GM19193 (cell line): ENCODE measurements around the gene S100A1.

Experiments
- POLR2A ChIP-seq: IDR thresholded peaks from 4 replicates; pipeline ENCODE4 v1.6.1; 2011; ENCODE audit not compliant: insufficient read depth, insufficient read length; ENCODE audit errors: extremely low read depth

Gene S100A1

DNA sequence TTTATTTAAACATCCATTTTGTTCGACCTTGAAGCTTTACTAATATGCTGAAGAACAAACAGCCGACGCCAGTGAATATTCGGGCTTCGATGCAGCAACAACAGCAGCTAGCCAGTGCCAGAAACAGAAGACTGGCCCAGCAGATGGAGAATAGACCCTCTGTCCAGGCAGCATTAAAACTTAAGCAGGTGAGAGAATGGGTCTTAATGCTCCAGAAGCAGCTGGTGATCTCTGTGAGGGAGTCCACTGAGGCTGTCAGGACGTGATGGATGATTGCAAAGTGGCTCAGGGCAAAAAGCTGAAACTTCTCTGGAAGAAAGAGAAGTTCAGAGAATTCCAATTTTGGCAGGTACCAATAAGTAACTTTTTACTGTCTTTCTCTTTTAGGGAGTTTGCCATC is 10.0 kb downstream of the S100A1 start:
- no peak for TF ChIP-seq POLR2A

DNA sequence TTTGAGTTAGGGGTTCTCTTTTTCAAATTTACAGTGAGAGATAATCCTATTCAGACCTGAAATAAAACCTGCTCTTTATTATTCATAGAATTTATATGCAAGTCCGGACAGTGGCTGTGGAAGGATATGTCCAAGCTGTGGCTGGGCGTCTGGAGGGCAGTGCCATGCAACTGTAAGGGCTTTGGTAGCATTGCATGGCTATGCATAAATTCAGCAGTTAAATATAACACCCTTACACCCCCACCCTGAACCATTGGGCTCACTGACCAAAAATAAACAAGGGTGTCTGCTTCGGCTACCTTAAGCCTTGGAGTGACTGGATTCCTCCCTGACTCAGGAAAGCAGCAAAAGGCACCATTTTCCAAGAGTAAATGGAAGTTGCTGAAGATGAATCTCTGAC is 11.0 kb downstream of the S100A1 start:
- TF ChIP-seq POLR2A: no peak

DNA sequence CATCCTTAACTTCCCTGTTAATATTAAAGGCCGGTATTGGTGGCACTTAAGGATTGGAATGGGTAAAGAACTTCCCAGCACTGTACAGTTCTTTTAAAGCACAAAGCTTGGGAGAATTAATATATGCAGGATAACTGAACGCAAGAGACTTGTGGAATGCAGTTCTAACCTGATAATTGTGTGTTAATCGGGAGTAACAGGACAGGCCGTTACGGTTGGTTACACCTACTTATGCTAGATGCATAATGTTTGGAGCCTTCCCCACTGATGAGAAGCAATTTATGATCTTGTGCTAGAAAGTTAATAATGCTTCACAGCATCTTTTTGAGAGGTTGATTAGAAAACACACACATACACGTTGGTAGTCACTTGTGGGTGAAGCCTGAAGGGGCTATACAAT is 12.6 kb downstream of the S100A1 start:
- TF ChIP-seq POLR2A: no peak

GRCh38 chr1:153642161-153642560 is 13.9 kb downstream of the S100A1 start:
- no peak for TF ChIP-seq POLR2A

DNA sequence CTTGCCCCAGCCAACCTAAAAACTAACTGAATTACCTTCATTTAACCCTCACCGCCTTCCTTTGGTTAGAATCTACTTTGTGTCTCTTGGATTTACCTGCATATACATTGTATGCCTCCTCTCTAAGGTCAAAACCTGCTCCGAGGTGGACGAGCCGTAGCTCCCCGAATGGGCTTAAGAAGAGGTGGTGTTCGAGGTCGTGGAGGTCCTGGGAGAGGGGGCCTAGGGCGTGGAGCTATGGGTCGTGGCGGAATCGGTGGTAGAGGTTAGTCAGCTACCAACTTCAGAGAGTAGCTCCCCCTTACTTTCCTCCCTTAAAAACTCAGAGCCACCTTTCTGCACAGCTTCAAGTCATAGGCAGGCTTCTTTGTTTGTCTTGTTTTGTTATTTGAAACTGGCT is 14.9 kb downstream of the S100A1 start:
- TF ChIP-seq POLR2A: no peak

DNA sequence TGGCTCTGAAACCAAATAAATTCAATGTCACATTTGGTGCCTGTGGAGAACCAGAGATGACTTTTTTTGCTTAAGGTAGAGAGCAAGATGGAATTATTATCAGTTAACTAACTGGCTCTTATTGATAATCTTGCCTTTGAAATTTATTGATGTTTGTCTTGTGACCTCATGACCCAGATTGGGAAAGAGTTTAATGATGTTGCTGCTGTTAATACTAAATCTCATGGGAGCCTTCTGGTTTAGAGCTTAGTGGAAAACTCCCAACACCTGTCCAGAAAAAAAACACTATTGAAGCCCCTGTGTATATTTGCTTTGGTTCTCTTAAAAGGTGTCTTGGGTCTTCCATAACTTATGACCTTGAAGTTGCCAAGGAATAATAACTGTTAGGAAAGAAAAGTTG is 15.6 kb downstream of the S100A1 start:
- no peak for TF ChIP-seq POLR2A

DNA sequence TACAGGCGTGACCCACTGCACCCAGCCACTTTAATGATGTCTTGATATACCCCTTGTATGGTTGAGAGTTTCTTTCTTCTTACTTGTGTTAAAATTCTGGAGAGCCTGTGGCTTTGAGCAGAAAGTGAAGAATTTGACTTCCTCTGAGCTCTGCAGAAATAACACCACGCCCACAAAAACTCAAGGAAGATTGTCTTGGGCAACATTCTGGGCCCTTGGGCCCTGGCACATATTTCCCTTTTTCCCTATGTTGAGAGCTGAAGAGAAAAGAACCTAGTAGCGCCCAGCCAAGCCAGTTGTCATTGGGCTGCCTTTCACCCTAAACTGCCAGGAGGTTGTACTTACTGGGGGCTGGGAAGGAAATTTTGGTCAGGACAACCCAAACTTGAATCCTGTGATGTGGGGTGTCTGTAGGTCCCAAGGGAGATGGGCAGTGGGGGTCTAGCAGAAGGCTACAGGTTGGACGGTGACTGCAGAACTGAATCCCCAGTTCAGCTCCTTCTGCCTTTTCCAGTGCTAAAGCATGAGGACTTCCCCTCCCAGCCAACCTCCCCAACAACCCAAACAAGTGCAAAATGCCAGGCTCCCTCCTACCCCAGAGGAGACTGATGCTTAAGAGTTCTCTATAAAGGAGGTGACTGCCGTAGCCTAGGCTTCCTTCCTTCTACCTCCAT is 18.6 kb downstream of the S100A1 start:
- no peak for TF ChIP-seq POLR2A

- no peak for TF ChIP-seq POLR2A
Observed at GRCh38 chr1:153647346-153647714, 19.1 kb downstream of the S100A1 start.

DNA sequence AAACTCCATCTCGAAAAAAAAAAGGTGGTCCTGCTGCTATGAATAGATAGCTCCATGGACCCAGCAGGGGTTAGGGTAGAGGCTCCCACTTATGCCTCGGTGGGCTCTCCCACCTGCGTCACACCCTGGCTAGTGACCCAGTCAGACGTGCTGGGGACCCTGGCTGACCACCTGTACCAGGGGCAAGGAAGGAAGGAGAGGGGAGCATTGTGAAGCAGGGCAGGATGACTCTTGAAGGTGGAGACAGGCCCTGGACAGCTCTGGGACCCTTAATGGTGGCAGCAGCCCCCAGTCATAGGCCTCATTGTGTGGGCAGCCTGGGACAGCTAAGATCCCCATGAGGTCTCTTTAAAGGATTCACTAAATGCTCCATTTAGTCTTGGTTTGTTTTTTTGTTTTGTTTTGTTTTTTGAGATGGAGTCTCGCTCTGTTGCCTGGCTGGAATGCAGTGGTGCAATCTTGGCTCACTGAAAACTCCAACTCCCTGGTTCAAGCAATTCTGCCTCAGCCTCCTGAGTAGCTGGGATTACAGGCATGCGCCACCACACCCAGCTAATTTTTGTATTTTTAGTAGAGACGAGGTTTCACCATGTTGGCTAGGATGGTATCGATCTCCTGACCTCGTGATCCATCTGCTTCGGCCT is 19.9 kb downstream of the S100A1 start:
- TF ChIP-seq POLR2A: no peak

DNA sequence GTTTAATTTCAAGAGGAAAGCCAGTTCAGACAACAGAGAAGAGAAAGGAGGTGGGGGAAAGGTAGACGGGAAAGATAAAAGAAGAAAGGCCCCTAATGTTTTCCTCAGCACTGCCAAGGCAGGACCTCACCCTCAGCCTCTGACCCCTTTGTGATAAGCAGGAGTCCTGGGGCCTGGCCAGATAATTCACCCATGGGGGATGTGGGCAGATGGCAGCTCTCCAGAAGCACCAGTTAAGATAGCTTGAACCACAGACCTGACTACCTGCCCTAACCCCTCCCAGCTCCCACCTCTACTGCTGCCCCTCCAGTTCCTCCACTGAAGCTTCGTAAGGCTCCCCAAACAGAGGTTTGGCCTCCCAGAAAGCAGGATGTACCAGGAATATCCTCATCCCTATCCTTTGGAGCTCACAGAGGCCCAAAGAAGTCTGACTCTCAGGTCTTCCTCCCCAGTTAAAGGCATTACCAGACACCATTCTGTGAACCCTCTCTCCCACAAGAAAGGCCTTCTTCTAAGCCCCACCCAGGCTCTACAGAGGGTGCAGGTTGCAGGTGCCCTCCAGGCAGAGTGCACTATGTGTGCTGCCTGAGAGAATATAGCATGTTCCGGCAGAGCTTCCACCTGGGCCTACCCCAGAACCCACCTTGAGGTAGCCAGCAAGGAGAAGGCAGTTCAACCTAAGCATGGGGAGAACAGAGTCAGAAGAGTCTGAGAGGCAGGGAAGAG is 21.1 kb downstream of the S100A1 start:
- TF ChIP-seq POLR2A: no peak

DNA sequence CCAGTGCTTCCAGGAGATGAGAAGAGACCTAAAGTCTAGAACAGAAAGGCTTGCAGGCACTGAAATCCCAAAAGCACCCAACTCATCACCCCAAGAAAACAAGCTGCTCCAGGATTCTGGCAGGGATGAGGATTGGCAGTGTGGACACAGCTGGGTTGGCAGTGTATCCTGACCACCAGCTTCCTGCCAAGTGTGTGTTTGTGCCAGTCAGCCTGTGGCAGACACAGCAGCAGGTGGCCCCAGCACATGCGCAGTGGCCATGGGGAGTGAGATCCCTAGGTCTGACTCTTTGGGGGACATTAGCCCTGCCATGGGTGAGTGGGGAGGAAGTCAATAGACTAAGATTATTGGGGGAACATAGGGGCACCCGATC is 21.6 kb downstream of the S100A1 start:
- TF ChIP-seq POLR2A: peak; percentile 20

- no peak for TF ChIP-seq POLR2A
Observed at GRCh38 chr1:153651771-153652170, 23.5 kb downstream of the S100A1 start.

DNA sequence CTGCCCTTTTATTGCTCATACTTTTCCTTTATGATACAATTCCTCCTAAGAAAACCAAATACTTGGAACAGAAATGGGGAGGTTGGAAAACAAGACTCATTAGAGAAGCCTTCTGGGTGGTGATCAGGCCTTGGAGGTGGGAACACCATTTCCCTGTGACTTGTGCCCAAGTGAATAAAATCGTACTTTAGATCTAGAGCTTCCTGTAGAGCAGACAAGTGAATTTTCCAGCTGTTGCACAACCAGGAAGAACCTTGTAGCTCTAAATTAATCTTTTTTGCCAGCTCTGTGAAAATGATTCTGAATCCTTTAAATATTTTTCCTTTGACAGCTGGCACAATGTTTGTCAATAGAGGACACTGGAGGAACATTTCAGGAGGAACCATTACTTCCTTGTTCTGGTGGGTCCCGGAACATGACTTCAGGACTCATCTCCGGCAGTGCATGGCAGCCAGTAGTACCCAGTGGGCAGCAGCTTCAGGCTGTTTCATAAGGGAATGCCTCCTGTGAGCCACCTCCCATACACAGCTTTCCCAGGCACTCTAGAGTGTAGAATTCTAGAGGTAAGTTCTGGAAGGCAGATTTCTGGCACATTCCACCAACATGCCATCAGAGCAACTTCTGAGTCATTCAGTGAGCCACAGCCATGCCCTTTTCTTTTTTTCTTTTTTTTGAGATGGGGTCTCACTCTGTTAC is 24.7 kb downstream of the S100A1 start:
- TF ChIP-seq POLR2A: no peak

- TF ChIP-seq POLR2A: no peak
Observed at GRCh38 chr1:153655333-153655732, 27.1 kb downstream of the S100A1 start.

- peak; percentile 90 for TF ChIP-seq POLR2A
Observed at GRCh38 chr1:153658400-153659174, 30.4 kb downstream of the S100A1 start, which contains the start of gene SNAPIN. Gene SNAPIN, plus strand, starts transcription at chr1:153658703. Its CDS starts 41 bp downstream, at chr1:153658744.

DNA sequence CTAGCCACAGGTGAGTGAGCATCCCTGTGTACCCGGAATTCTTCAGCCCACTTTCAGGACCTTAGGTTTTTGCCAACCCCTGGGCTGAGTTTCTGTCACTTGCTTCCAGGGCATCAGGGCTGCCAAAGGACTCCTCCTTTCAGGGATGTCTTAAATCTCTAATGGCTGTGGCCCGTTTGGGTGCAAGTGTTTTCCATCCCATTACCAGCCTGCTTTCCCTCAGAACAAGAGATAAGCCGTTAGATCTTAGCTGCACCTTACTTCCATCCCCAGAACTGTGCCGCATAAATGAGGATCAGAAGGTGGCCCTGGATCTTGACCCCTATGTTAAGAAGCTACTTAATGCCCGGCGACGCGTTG is 30.9 kb downstream of the S100A1 start:
- TF ChIP-seq POLR2A: no peak

DNA sequence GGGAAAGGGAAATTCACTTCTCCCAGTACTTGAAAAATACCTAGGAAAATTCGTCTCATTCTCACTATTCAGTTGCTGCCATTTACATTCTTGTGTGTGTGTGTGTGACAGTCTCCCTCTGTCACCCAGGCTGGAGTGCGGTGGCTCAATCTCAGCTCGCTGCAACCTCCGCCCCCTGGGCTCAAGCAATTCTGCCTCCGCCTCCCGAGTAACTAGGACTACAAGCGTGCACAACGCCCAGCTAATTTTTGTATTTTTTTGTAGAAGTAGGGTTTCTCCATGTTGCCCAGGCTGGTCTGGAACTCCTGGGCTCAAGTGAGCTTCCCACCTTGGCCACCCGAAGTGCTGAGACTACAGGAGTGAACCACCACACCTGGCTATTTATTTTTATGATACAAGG is 31.4 kb downstream of the S100A1 start:
- no peak for TF ChIP-seq POLR2A
